ENCODE data around the gene ACTR5. TPM values are rescaled to one million over a fixed set of nuclear protein-coding genes. Genes with fewer than 3 reads are reported as not detected.
A peak's percentile ranks its signal among the peaks of the same experiment; 100 is the strongest.

ACTR5 gene
- total and polyA plus RNA-seq, 2 of the 13 experiments (the other 11 are each of a cell fraction or from before 2014, with no cell fraction given), result 19.5 to 20.5 TPM

DNA sequence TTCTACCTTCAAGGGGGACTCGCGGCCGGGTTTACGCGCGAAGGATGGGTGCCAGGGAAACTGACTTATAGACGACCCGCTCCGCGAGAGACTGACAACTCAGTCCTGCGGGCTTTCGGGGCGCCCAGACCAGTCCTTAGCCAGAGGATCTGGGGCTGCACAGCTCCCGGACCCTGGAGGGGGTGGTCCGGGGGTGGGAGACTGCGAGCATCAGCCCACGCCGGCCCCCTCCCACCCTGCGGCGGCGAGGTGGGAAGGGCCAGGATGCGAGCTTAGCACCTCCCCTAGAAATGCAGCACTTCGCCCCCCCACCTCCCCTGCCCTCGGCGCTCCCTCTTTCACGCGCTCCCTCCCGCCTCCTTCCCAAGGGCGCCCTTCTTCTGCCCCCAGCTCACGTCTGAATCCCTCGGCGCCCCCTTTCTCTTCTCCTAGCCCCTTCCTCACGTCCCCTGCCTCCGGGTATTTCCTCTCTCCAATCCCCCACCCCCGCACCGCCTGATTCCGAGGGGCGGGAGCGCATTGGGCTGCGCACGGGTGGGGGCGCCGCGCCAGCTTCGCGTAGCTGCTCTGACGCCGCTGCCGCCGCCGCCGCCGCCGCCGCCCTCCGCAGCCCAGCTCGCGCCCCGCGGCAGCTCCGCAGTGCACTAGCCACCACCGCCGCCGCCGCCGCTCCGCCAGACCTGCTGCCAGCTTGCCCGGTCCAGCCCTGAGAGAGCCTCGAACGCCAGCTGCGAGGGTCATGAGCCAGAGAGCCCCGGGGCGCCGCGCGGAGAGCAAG is 24.2 kb upstream of the ACTR5 start, which contains the start of gene SLC32A1:
SLC32A1 (plus strand) TSS at position 639 of the 778 bp plus-strand sequence. CDS start 239 bp downstream, outside the sequence.
- Histone ChIP-seq H3K4me3 (replicated peaks in 1 of 3; ENCODE audit: insufficient read depth in 1 of 3, low read depth in 2 of 3, low read length in 3 of 3) (no peak within 1 kb of the TSS), H3K79me2 (ENCODE audit: insufficient read depth, low read length) (no peaks in the 10 kb centered on the region), H3K4me2 (ENCODE audit: low read depth, low read length) (no peak within 1 kb of the TSS), H4K20me1 (ENCODE audit: insufficient read depth, low read length) (peaks cover 5% of the 10 kb centered on the region; the same call in 1 of the 2 replicates), H3K9me3 (ENCODE audit: low read length) (no peaks in the 10 kb centered on the region), H3K36me3 (replicated peaks in 1 of 2; ENCODE audit: control insufficient read depth in 1 of 2, insufficient read depth in 2 of 2, low read length in 2 of 2) (no peaks in the 10 kb centered on the region), H3K27ac (ENCODE audit: extremely low read length, insufficient read depth, low read length) (no peak within 1 kb of the TSS), H3K9ac (ENCODE audit: insufficient read depth, low read depth, low read length) (no peak within 1 kb of the TSS), H3K4me1 (ENCODE audit: insufficient read depth, low read length) (no peaks in the 10 kb centered on the region), H2AFZ (ENCODE audit: low read length) (no peak within 1 kb of the TSS), H3K27me3 (ENCODE audit: control insufficient read depth in 1 of 2, insufficient read depth in 2 of 2, low read length in 2 of 2) (peaks cover 40 to 93% of the 10 kb centered on the region in 2 experiments)
- FAIRE-seq (no peak), DNase-seq (ENCODE audit: low spot score) (no peak), ATAC-seq (no peak)
- no TSS peak for BruUV-seq (replicated peaks)
- in situ Hi-C loops (cut with HindIII; ENCODE audit: extremely low pct_ligation_motif_present, low pct_unique_long_range_greater_than_20kb), result no loop called here
- ChIA-PET POLR2A (no interaction called here), CTCF (ENCODE audit: low intra/inter-chr PET ratio, low total read pairs) (no interaction called here)
- no peak for TF ChIP-seq HNRNPUL1 (IDR thresholded peaks at IDR 0.05; ENCODE audit: low read depth, low read length)
- TF ChIP-seq GABPB1 (CRISPR knock-in tag; IDR thresholded peaks at IDR 0.05), result no peak
- TF ChIP-seq FOXJ3 (CRISPR knock-in tag; IDR thresholded peaks at IDR 0.05; ENCODE audit: borderline replicate concordance), result no peak
- TF ChIP-seq, protein P1, sequence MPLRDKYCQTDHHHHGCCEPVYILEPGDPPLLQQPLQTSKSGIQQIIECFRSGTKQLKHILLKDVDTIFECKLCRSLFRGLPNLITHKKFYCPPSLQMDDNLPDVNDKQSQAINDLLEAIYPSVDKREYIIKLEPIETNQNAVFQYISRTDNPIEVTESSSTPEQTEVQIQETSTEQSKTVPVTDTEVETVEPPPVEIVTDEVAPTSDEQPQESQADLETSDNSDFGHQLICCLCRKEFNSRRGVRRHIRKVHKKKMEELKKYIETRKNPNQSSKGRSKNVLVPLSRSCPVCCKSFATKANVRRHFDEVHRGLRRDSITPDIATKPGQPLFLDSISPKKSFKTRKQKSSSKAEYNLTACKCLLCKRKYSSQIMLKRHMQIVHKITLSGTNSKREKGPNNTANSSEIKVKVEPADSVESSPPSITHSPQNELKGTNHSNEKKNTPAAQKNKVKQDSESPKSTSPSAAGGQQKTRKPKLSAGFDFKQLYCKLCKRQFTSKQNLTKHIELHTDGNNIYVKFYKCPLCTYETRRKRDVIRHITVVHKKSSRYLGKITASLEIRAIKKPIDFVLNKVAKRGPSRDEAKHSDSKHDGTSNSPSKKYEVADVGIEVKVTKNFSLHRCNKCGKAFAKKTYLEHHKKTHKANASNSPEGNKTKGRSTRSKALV (CRISPR knock-in tag; IDR thresholded peaks at IDR 0.05), result 0 out of 2 replicates have a peak, but pooled peaks have one; percentile 6
- TF ChIP-seq, protein P2, sequence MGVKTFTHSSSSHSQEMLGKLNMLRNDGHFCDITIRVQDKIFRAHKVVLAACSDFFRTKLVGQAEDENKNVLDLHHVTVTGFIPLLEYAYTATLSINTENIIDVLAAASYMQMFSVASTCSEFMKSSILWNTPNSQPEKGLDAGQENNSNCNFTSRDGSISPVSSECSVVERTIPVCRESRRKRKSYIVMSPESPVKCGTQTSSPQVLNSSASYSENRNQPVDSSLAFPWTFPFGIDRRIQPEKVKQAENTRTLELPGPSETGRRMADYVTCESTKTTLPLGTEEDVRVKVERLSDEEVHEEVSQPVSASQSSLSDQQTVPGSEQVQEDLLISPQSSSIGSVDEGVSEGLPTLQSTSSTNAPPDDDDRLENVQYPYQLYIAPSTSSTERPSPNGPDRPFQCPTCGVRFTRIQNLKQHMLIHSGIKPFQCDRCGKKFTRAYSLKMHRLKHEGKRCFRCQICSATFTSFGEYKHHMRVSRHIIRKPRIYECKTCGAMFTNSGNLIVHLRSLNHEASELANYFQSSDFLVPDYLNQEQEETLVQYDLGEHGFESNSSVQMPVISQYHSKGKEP (CRISPR knock-in tag; IDR thresholded peaks at IDR 0.05), result no peak
- TF ChIP-seq CENPT (CRISPR knock-in tag; IDR thresholded peaks at IDR 0.05; ENCODE audit: low read depth), result no peak
- TF ChIP-seq ZC3H13 (CRISPR knock-in tag; IDR thresholded peaks at IDR 0.05), result no peak
- 0 out of 2 replicates have a peak, but pooled peaks have one; percentile 2 for TF ChIP-seq ZNF788 (CRISPR knock-in tag; IDR thresholded peaks at IDR 0.05; ENCODE audit: borderline replicate concordance)
- 28% methylated on average over 73 of the region's 76 CpGs for WGBS (ENCODE audit: low lambda C conversion rate)
- intact Hi-C loops (cut with micrococcal nuclease; ENCODE audit: unreplicated experiment), result no loop called here
